ENCODE results near the gene PPFIA3.

The PPFIA3 gene

DNA sequence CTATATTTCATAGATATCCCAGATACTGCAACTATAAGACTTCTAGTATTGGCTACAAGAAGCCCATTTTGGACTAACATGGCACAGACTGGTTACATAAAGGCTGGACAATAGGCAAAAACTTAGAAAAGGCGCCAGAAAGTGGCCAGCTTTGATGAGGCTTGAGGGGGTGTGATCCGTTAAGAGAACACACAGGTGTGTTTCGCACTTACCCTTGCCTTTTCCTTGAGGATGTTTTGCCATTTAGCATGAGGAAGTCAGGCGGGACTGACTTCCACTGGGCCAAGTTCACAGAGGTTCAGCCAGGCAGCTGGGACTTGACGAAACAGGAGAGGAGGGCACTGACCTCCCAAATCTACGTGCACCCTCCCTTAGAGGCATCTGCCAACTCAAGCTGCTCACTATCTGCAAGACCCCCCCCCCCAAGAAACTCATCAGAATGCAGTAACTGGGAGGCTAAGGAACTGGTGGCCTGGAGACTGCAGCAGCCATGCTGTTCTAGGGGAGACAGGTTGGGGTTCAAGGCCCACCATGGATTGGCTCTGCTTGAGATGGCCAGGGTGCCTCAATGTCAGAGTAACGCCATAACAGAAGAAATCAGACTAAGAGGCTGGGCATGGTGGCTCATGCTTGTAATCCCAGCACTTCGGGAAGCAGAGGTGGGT lies 9.6 kb upstream of the PPFIA3 start:
- Histone ChIP-seq H3K4me3 (ENCODE audit: insufficient read depth, low read length, poor library complexity, severe bottlenecking) (no peak overlapping the region), H3K27me3 (ENCODE audit: low read length) (no peaks in the 10 kb centered on the region), H3K27ac (ENCODE audit: low read depth, low read length) (no peak overlapping the region), H3K9me2 (replicated peaks; ENCODE audit: insufficient read depth, low read length) (no peaks in the 10 kb centered on the region), H3K9me3 (ENCODE audit: insufficient read depth, low read length) (no peaks in the 10 kb centered on the region), H3K79me2 (ENCODE audit: insufficient read depth, low read length) (no peaks in the 10 kb centered on the region), H2AFZ (ENCODE audit: low read depth, low read length, severe bottlenecking) (no peak overlapping the region), H3K36me3 (ENCODE audit: low read length) (peaks cover 3% of the 10 kb centered on the region; the same call in 1 of the 2 replicates), H3F3A (ENCODE audit: insufficient read depth) (peaks cover 18% of the 10 kb centered on the region), H3K9ac (ENCODE audit: low read length) (no peak overlapping the region), H4K20me1 (ENCODE audit: low read depth, low read length) (no peaks in the 10 kb centered on the region; the same call in 1 of the 2 replicates), H3K4me2 (ENCODE audit: low read depth, low read length, poor library complexity, severe bottlenecking) (no peak overlapping the region)
- no peak for TF ChIP-seq CTCF (IDR thresholded peaks at IDR 0.05; ENCODE audit: insufficient read depth, low read length, poor library complexity, severe bottlenecking)
- no peak for TF ChIP-seq EZH2phosphoT487 (conservative IDR thresholded peaks at IDR 0.05; ENCODE audit: low read length)

GRCh38 chr19:49110567-49110966 lies 8.8 kb upstream of the PPFIA3 start:
- no peaks in the 10 kb centered on the region; the same call in 1 of the 2 replicates for H4K20me1 ChIP-seq (ENCODE audit: low read depth, low read length)
- H3K79me2 ChIP-seq (ENCODE audit: insufficient read depth, low read length), result no peaks in the 10 kb centered on the region
- no peaks in the 10 kb centered on the region for H3K27me3 ChIP-seq (ENCODE audit: low read length)
- peaks cover 21% of the 10 kb centered on the region for H3F3A ChIP-seq (ENCODE audit: insufficient read depth)
- no peak overlapping the region for H2AFZ ChIP-seq (ENCODE audit: low read depth, low read length, severe bottlenecking)
- H3K9ac ChIP-seq (ENCODE audit: low read length), result no peak overlapping the region
- no peaks in the 10 kb centered on the region for H3K9me3 ChIP-seq (ENCODE audit: insufficient read depth, low read length)
- TF ChIP-seq EZH2phosphoT487 (conservative IDR thresholded peaks at IDR 0.05; ENCODE audit: low read length) (no peak), CTCF (IDR thresholded peaks at IDR 0.05; ENCODE audit: insufficient read depth, low read length, poor library complexity, severe bottlenecking) (no peak)
- no peak overlapping the region for H3K4me2 ChIP-seq (ENCODE audit: low read depth, low read length, poor library complexity, severe bottlenecking)
- 0 out of 2 replicates have a peak overlapping the region, but pooled peaks have one; percentile 5 for H3K27ac ChIP-seq (ENCODE audit: low read depth, low read length)
- H3K36me3 ChIP-seq (ENCODE audit: low read length), result peaks cover 3% of the 10 kb centered on the region; the same call in 1 of the 2 replicates
- H3K9me2 ChIP-seq (replicated peaks; ENCODE audit: insufficient read depth, low read length), result no peaks in the 10 kb centered on the region
- H3K4me3 ChIP-seq (ENCODE audit: insufficient read depth, low read length, poor library complexity, severe bottlenecking), result no peak overlapping the region

GRCh38 chr19:49111218-49111998 lies 7.9 kb upstream of the PPFIA3 start:
- H3K79me2 ChIP-seq (ENCODE audit: insufficient read depth, low read length), result no peaks in the 10 kb centered on the region
- no peak overlapping the region for H2AFZ ChIP-seq (ENCODE audit: low read depth, low read length, severe bottlenecking)
- H3K36me3 ChIP-seq (ENCODE audit: low read length), result peaks cover 3% of the 10 kb centered on the region; the same call in 1 of the 2 replicates
- no peak overlapping the region for H3K4me2 ChIP-seq (ENCODE audit: low read depth, low read length, poor library complexity, severe bottlenecking)
- H3K9me3 ChIP-seq (ENCODE audit: insufficient read depth, low read length), result no peaks in the 10 kb centered on the region
- H3K9me2 ChIP-seq (replicated peaks; ENCODE audit: insufficient read depth, low read length), result no peaks in the 10 kb centered on the region
- no peak for TF ChIP-seq EZH2phosphoT487 (conservative IDR thresholded peaks at IDR 0.05; ENCODE audit: low read length)
- H4K20me1 ChIP-seq (ENCODE audit: low read depth, low read length), result no peaks in the 10 kb centered on the region; the same call in 1 of the 2 replicates
- H3F3A ChIP-seq (ENCODE audit: insufficient read depth), result peaks cover 21% of the 10 kb centered on the region
- no peaks in the 10 kb centered on the region for H3K27me3 ChIP-seq (ENCODE audit: low read length)
- no peak overlapping the region for H3K4me3 ChIP-seq (ENCODE audit: insufficient read depth, low read length, poor library complexity, severe bottlenecking)
- no peak overlapping the region for H3K27ac ChIP-seq (ENCODE audit: low read depth, low read length)
- no peak overlapping the region for H3K9ac ChIP-seq (ENCODE audit: low read length)

Measured in SU-DHL-6 (cell line).